Thoracic aorta (tissue), 2 donors: Measurements from ENCODE around the gene FAM184B. TPM values are rescaled to one million over a fixed set of nuclear protein-coding genes. Genes with fewer than 3 reads are reported as not detected.

Experiments used
- ATAC-seq: fragments of 150-250 bp; one replicate; pipeline ENCODE4 v1.8.0; 2017; ENCODE audit warnings: low read depth; ENCODE audit not compliant: insufficient number of reproducible peaks, low FRiP score
- DNase-seq: peaks from one replicate; pipeline ENCODE4 v3.0.0-alpha.2; 2020; ENCODE audit warnings: low spot score
- H3K27ac ChIP-seq, 2 donors: fragments of 200-600 bp; sonication (generic); 1 replicate in 1 of 2; 2 replicates in 1 of 2; pipeline ENCODE4 v1.5.1; 2016; ENCODE audit warnings: mild to moderate bottlenecking in 2 of 2, moderate library complexity in 2 of 2
- H3K27me3 ChIP-seq: fragments of 200-600 bp; sonication (generic); replicated peaks from 2 replicates; pipeline ENCODE4 v1.6.0; 2016; ENCODE audit warnings: mild to moderate bottlenecking; ENCODE audit not compliant: insufficient read depth
- H3K36me3 ChIP-seq: fragments of 200-600 bp; sonication (generic); one replicate; pipeline ENCODE4 v1.5.1; 2016
- H3K4me1 ChIP-seq, 2 donors: fragments of 200-600 bp; sonication (generic); 1 replicate in 1 of 2; 2 replicates in 1 of 2; pipeline versions ENCODE4 v1.5.1 to v1.6.0; 2016; ENCODE audit warnings: low read depth in 2 of 2, mild to moderate bottlenecking in 1 of 2; ENCODE audit not compliant: control insufficient read depth in 1 of 2
- H3K4me3 ChIP-seq: fragments of 200-600 bp; sonication (generic); 2 replicates; pipeline ENCODE4 v1.5.1; 2016; ENCODE audit warnings: mild to moderate bottlenecking
- H3K9me3 ChIP-seq: fragments of 200-600 bp; sonication (generic); 2 replicates; pipeline ENCODE4 v1.5.1; 2016
- total RNA-seq, 2 donors: library from RNA; depleted of rRNA; stranded (reverse); fragments of >200 nt; gene quantifications; one replicate each; pipeline versions ENCODE4 v1.1.0 to v1.2.3, GENCODE V29; 2016
- TF ChIP-seq, protein P1 (sequence below): fragments of 200-600 bp; sonication (generic); IDR thresholded peaks from one replicate; pipeline ENCODE4 v1.5.1; 2019; ENCODE audit warnings: antibody characterized with exemption

The FAM184B gene
- total RNA-seq, 2 donors from 2014 or later: not detected

DNA sequence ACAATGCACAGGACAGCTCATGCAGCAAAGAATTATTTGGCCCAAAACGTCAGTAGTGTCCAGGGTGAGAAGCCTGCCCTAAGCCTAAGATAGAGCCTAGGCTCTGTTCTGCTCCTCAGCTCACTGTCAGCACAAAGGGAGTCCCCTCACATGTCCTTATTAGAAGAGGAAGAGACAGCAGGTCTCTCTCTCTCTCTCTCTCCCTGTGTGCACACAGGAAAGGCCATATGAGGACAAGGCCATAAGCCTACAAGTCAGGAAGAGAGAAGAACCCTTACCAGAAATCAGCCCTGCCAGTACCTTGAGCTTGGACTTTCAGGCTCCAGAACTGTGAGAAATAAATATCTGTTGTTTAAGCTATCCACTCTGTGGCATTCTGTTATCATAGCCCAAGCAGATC, 20.4 kb downstream of the FAM184B start:
- TF ChIP-seq, protein P1, sequence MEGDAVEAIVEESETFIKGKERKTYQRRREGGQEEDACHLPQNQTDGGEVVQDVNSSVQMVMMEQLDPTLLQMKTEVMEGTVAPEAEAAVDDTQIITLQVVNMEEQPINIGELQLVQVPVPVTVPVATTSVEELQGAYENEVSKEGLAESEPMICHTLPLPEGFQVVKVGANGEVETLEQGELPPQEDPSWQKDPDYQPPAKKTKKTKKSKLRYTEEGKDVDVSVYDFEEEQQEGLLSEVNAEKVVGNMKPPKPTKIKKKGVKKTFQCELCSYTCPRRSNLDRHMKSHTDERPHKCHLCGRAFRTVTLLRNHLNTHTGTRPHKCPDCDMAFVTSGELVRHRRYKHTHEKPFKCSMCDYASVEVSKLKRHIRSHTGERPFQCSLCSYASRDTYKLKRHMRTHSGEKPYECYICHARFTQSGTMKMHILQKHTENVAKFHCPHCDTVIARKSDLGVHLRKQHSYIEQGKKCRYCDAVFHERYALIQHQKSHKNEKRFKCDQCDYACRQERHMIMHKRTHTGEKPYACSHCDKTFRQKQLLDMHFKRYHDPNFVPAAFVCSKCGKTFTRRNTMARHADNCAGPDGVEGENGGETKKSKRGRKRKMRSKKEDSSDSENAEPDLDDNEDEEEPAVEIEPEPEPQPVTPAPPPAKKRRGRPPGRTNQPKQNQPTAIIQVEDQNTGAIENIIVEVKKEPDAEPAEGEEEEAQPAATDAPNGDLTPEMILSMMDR: no peak
- Histone ChIP-seq H3K36me3 (no peaks in the 10 kb centered on the region), H3K9me3 (no peaks in the 10 kb centered on the region), H3K4me1 (no peaks in the 10 kb centered on the region), H3K27ac (no peak overlapping the region), H3K4me3 (no peak overlapping the region), H3K27me3 (no peaks in the 10 kb centered on the region)
- ATAC-seq (no peak), DNase-seq (no peak)

DNA sequence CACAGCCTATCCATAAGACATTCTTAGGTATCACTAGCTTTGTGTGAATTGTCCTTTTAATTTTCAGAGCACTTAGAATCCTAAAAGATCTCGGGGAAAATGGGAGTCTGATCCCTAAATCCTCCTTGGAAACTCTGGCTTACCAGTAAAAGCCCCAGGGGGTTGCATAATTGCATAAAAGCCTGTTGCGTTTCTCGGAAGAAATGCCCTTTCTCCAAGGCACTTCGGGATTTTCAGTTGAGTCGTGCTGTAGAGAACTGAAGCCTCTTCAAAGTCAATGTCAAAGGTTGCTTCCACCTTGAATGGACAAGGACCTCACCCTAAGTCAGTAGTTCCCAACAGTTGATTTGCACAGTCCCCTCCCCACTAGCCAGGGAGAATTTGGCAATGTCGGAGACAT, 20.8 kb downstream of the FAM184B start:
- no peak for DNase-seq
- H3K36me3 ChIP-seq: no peaks in the 10 kb centered on the region
- no peak overlapping the region for H3K27ac ChIP-seq
- no peaks in the 10 kb centered on the region for H3K9me3 ChIP-seq
- H3K4me3 ChIP-seq: no peak overlapping the region
- ATAC-seq: no peak
- no peaks in the 10 kb centered on the region for H3K4me1 ChIP-seq
- H3K27me3 ChIP-seq: no peaks in the 10 kb centered on the region
- TF ChIP-seq, protein P1: no peak

DNA sequence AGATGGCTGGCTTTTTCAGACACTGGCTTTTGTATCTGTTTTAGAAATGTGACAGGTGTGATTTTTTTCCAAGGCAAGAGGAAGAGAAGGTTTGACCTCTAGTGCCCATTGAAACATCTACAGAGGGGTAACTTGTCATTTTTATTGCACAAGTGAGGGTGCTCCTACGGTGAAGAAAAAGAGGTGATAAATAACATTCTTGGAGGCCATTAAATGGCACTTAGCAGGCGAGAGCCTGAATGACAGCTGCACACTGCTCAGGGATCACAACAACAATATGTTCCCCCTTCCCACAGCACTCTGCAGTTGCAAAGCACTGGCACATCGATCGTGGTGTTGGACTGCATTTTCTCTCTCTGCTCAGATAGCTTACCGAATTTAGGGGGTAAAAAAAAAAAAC, 22.9 kb downstream of the FAM184B start:
- no peak for DNase-seq
- no peak for ATAC-seq

DNA sequence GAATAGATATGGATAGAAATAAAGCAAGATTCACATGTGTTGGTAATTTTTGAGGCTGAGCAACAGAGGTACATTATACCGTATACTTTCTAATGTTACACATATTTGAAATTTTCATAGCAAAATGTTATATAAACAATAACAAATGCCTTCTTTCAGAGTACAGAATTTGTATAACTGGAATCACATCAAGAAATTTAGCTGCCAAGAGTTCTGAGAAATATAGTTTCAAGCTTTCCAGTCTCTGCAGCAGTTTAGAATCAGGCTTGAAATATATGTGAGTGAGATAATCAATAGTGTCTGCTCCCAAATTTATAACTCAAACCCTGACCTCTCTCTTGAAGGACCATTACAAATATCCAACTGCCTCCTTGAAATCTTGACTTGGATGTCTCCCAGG, 23.8 kb downstream of the FAM184B start:
- TF ChIP-seq, protein P1: no peak
- Histone ChIP-seq H3K4me3 (no peak overlapping the region), H3K9me3 (no peaks in the 10 kb centered on the region), H3K27ac (no peak overlapping the region), H3K27me3 (no peaks in the 10 kb centered on the region), H3K36me3 (no peaks in the 10 kb centered on the region), H3K4me1 (no peaks in the 10 kb centered on the region)
- DNase-seq (no peak), ATAC-seq (no peak)

More for the DNA sequence above, 22.9 kb downstream of the FAM184B start:
- no peaks in the 10 kb centered on the region for H3K4me1 ChIP-seq
- no peak overlapping the region for H3K27ac ChIP-seq
- no peaks in the 10 kb centered on the region for H3K36me3 ChIP-seq
- no peaks in the 10 kb centered on the region for H3K27me3 ChIP-seq
- H3K4me3 ChIP-seq: no peak overlapping the region
- TF ChIP-seq, protein P1: no peak
- no peaks in the 10 kb centered on the region for H3K9me3 ChIP-seq

DNA sequence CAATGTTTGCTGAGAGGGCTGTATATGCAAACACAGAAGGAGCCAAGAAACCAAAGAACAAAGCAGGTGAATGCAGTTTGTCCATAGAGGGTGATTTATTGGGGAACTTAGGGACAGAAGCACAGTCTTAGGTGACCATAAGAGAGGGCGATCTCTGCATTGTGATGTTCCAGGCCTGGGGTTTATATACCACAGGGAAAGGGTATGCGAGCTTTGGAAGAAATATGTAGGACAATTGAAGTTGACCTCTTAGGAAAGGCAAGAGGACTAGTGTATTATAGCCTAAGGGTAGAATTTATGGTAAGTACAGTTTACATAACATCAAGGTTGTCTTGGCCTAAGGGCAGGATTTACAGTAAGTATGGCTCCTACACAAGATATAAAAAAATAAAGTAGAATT, 27.8 kb downstream of the FAM184B start:
- ATAC-seq: no peak
- Histone ChIP-seq H3K27me3 (no peaks in the 10 kb centered on the region), H3K4me1 (no peaks in the 10 kb centered on the region), H3K9me3 (no peaks in the 10 kb centered on the region), H3K4me3 (no peak overlapping the region), H3K27ac (no peak overlapping the region), H3K36me3 (no peaks in the 10 kb centered on the region)
- DNase-seq: no peak
- TF ChIP-seq, protein P1: no peak
